Measurements from ENCODE around the gene EMSY.
"Not testable (repeated sequence)": the region's sequence is repeated elsewhere in the genome, so short reads cannot be mapped to it uniquely, and the experiment has no call there.

Gene EMSY

GRCh38 chr11:76567261-76567660 lies 122.4 kb downstream of the EMSY start:
- TF ChIP-seq ZFX (IDR thresholded peaks at IDR 0.05) (no peak), CTCF (conservative IDR thresholded peaks at IDR 0.05) (no peak)
- no peak overlapping the region for H3K27ac ChIP-seq

- H3K27ac ChIP-seq = no peak overlapping the region
- no peak for TF ChIP-seq CTCF (conservative IDR thresholded peaks at IDR 0.05)
- no peak for TF ChIP-seq ZFX (IDR thresholded peaks at IDR 0.05)
Observed at GRCh38 chr11:76568139-76568538, 123.3 kb downstream of the EMSY start.

- no peak overlapping the region for H3K27ac ChIP-seq
- TF ChIP-seq CTCF (conservative IDR thresholded peaks at IDR 0.05) (no peak), ZFX (IDR thresholded peaks at IDR 0.05) (no peak)
Observed at GRCh38 chr11:76568621-76569020, 123.8 kb downstream of the EMSY start.

- not testable (repeated sequence) for H3K27ac ChIP-seq
Observed at GRCh38 chr11:76572181-76572875, 127.5 kb downstream of the EMSY start.

GRCh38 chr11:76574406-76574805 lies 129.6 kb downstream of the EMSY start:
- H3K27ac ChIP-seq = no peak overlapping the region
- TF ChIP-seq CTCF (conservative IDR thresholded peaks at IDR 0.05) (no peak), ZFX (IDR thresholded peaks at IDR 0.05) (no peak)

GRCh38 chr11:76574879-76575278 lies 130.1 kb downstream of the EMSY start:
- TF ChIP-seq CTCF (conservative IDR thresholded peaks at IDR 0.05) (no peak), ZFX (IDR thresholded peaks at IDR 0.05) (no peak)
- no peak overlapping the region for H3K27ac ChIP-seq

GRCh38 chr11:76577226-76577920 lies 132.6 kb downstream of the EMSY start:
- no peak overlapping the region for H3K27ac ChIP-seq
- TF ChIP-seq CTCF (conservative IDR thresholded peaks at IDR 0.05) = no peak
- TF ChIP-seq ZFX (IDR thresholded peaks at IDR 0.05) = no peak
